Measurements from ENCODE around the gene TMSB4X. TPM values are rescaled to one million over a fixed set of nuclear protein-coding genes. Genes with fewer than 3 reads are reported as not detected.

The TMSB4X gene
- total RNA-seq, 2 experiments from 2014 or later = 3,666 to 4,468 TPM

- intact Hi-C loops (cut with DNase I, micrococcal nuclease) = loop anchor here in 1 of 2 experiments (5.0 kb wide), 1 partner anchor 170 kb away; no protein-coding TSS in a partner anchor
- ATAC-seq (no peak), DNase-seq (no peak)
- Mint-ChIP-seq H3K9me3 (ENCODE audit: low read depth) (no peaks in the 10 kb centered on the region), H3K27ac (peak overlapping the region; percentile 70), H3K27me3 (no peaks in the 10 kb centered on the region), H3K36me3 (ENCODE audit: low read depth) (no peaks in the 10 kb centered on the region), H3K4me1 (peaks cover 59% of the 10 kb centered on the region), H3K4me3 (no peak overlapping the region)
- CTCF ChIA-PET = interaction anchor here (1.0 to 2.9 kb wide), 4 partner anchors 8 to 96 kb away, joined by 3 to 12 read pairs (median 6); no protein-coding TSS in a partner anchor
- POLR2A ChIA-PET = interaction anchor here (1.1 to 1.2 kb wide), 2 partner anchors 9 to 17 kb away, joined by 3 to 4 read pairs; no protein-coding TSS in a partner anchor
These were observed 22.1 kb downstream of the TMSB4X start for GRCh38 chrX:12996934-12997435.

- no peaks in the 10 kb centered on the region for H3K27me3 Mint-ChIP-seq
- H3K9me3 Mint-ChIP-seq (ENCODE audit: low read depth) = no peaks in the 10 kb centered on the region
- peak; percentile 34 for DNase-seq
- no peaks in the 10 kb centered on the region for H3K36me3 Mint-ChIP-seq (ENCODE audit: low read depth)
- peak overlapping the region; percentile 90 for H3K27ac Mint-ChIP-seq
- ATAC-seq = no peak
- intact Hi-C loops (cut with DNase I, micrococcal nuclease) = loop anchor here (1.0 to 5.0 kb wide), 2 partner anchors 8 to 169 kb away; no protein-coding TSS in a partner anchor
- H3K4me3 Mint-ChIP-seq = peak overlapping the region; percentile 57
- CTCF ChIA-PET = interaction anchor here (0.7 to 2.9 kb wide), 6 partner anchors 9 to 94 kb away, joined by 3 to 12 read pairs (median 4); no protein-coding TSS in a partner anchor
- POLR2A ChIA-PET = interaction anchor here (0.6 to 1.5 kb wide), 3 partner anchors 10 to 90 kb away, joined by 3 read pairs; no protein-coding TSS in a partner anchor
- H3K4me1 Mint-ChIP-seq = peaks cover 62% of the 10 kb centered on the region
These were observed 23.2 kb downstream of the TMSB4X start for GRCh38 chrX:12997906-12998687.

GRCh38 chrX:12999422-12999821, 24.5 kb downstream of the TMSB4X start:
- ATAC-seq = peak; percentile 58
- no peaks in the 10 kb centered on the region for H3K9me3 Mint-ChIP-seq (ENCODE audit: low read depth)
- ChIA-PET CTCF (interaction anchor here (0.9 to 3.5 kb wide), 8 partner anchors 11 to 88 kb away, joined by 3 to 16 read pairs (median 5); no protein-coding TSS in a partner anchor), POLR2A (interaction anchor here (0.6 to 1.9 kb wide), 9 partner anchors 22 to 89 kb away, joined by 3 to 10 read pairs (median 5); partner anchors contain the start of gene TMSB4X)
- peak; percentile 75 for DNase-seq
- no peaks in the 10 kb centered on the region for H3K27me3 Mint-ChIP-seq
- H3K27ac Mint-ChIP-seq = peak overlapping the region; percentile 94
- H3K4me1 Mint-ChIP-seq = peaks cover 62% of the 10 kb centered on the region
- intact Hi-C loops (cut with DNase I, micrococcal nuclease) = loop anchor here (1.0 to 5.0 kb wide), 6 partner anchors 14 to 168 kb away; no protein-coding TSS in a partner anchor
- peak overlapping the region; percentile 66 for H3K4me3 Mint-ChIP-seq
- no peaks in the 10 kb centered on the region for H3K36me3 Mint-ChIP-seq (ENCODE audit: low read depth)

GRCh38 chrX:13000301-13000811, 25.4 kb downstream of the TMSB4X start:
- H3K27ac Mint-ChIP-seq = peak overlapping the region; percentile 94
- POLR2A ChIA-PET = interaction anchor here (0.8 to 1.9 kb wide), 3 partner anchors 13 to 25 kb away, joined by 5 to 9 read pairs (median 9); partner anchors contain the start of gene TMSB4X
- CTCF ChIA-PET = interaction anchor here (1.0 to 3.5 kb wide), 7 partner anchors 30 to 92 kb away, joined by 3 to 16 read pairs (median 5); no protein-coding TSS in a partner anchor
- DNase-seq = peak; percentile 61
- peaks cover 70% of the 10 kb centered on the region for H3K4me1 Mint-ChIP-seq
- peak; percentile 38 for ATAC-seq
- peak overlapping the region; percentile 66 for H3K4me3 Mint-ChIP-seq
- intact Hi-C loops (cut with DNase I, micrococcal nuclease) = loop anchor here (1.0 kb wide), 2 partner anchors 49 to 76 kb away; no protein-coding TSS in a partner anchor
- H3K27me3 Mint-ChIP-seq = no peaks in the 10 kb centered on the region
- H3K9me3 Mint-ChIP-seq (ENCODE audit: low read depth) = no peaks in the 10 kb centered on the region
- H3K36me3 Mint-ChIP-seq (ENCODE audit: low read depth) = no peaks in the 10 kb centered on the region

- H3K4me1 Mint-ChIP-seq = peaks cover 72% of the 10 kb centered on the region
- ChIA-PET POLR2A (interaction anchor here (0.8 to 1.9 kb wide), 3 partner anchors 12 to 26 kb away, joined by 5 to 9 read pairs (median 9); partner anchors contain the start of gene TMSB4X), CTCF (interaction anchor here (1.0 to 3.5 kb wide), 5 partner anchors 50 to 123 kb away, joined by 3 to 16 read pairs (median 5); no protein-coding TSS in a partner anchor)
- H3K9me3 Mint-ChIP-seq (ENCODE audit: low read depth) = no peaks in the 10 kb centered on the region
- H3K27ac Mint-ChIP-seq = peak overlapping the region; percentile 85
- H3K27me3 Mint-ChIP-seq = no peaks in the 10 kb centered on the region
- DNase-seq (no peak), ATAC-seq (no peak)
- no peaks in the 10 kb centered on the region for H3K36me3 Mint-ChIP-seq (ENCODE audit: low read depth)
- H3K4me3 Mint-ChIP-seq = peak overlapping the region; percentile 66
- intact Hi-C loops (cut with DNase I, micrococcal nuclease) = loop anchor here in 1 of 2 experiments (1.0 kb wide), 1 partner anchor 26 kb away; no protein-coding TSS in a partner anchor
These were observed 26.2 kb downstream of the TMSB4X start for GRCh38 chrX:13001097-13001496.

- POLR2A ChIA-PET = interaction anchor here (0.6 to 1.9 kb wide), 3 partner anchors 24 to 84 kb away, joined by 3 to 9 read pairs (median 5); no protein-coding TSS in a partner anchor
- DNase-seq (peak; percentile 47), ATAC-seq (peak; percentile 49)
- H3K9me3 Mint-ChIP-seq (ENCODE audit: low read depth) = no peaks in the 10 kb centered on the region
- H3K27ac Mint-ChIP-seq = peak overlapping the region; percentile 69
- no peaks in the 10 kb centered on the region for H3K27me3 Mint-ChIP-seq
- intact Hi-C loops (cut with DNase I, micrococcal nuclease) = loop anchor here in 1 of 2 experiments (1.0 kb wide), 1 partner anchor 25 kb away; no protein-coding TSS in a partner anchor
- H3K4me3 Mint-ChIP-seq = no peak overlapping the region
- CTCF ChIA-PET = interaction anchor here (1.0 to 3.5 kb wide), 5 partner anchors 22 to 122 kb away, joined by 4 to 16 read pairs (median 7); no protein-coding TSS in a partner anchor
- peaks cover 68% of the 10 kb centered on the region for H3K4me1 Mint-ChIP-seq
- no peaks in the 10 kb centered on the region for H3K36me3 Mint-ChIP-seq (ENCODE audit: low read depth)
These were observed 27.2 kb downstream of the TMSB4X start for GRCh38 chrX:13001961-13002671.

GRCh38 chrX:13005661-13006473, 31.0 kb downstream of the TMSB4X start:
- H3K4me3 Mint-ChIP-seq = peak overlapping the region; percentile 72
- peaks cover 69% of the 10 kb centered on the region for H3K4me1 Mint-ChIP-seq
- H3K27ac Mint-ChIP-seq = peak overlapping the region; percentile 100
- intact Hi-C loops (cut with DNase I, micrococcal nuclease) = loop anchor here (1.0 to 2.0 kb wide), 2 partner anchors 45 to 81 kb away; no protein-coding TSS in a partner anchor
- DNase-seq = peak; percentile 44
- no peaks in the 10 kb centered on the region for H3K9me3 Mint-ChIP-seq (ENCODE audit: low read depth)
- no peaks in the 10 kb centered on the region for H3K27me3 Mint-ChIP-seq
- POLR2A ChIA-PET = interaction anchor here (0.6 to 1.0 kb wide), 5 partner anchors 27 to 191 kb away, joined by 3 to 7 read pairs (median 3); no protein-coding TSS in a partner anchor
- ATAC-seq = peak; percentile 62
- H3K36me3 Mint-ChIP-seq (ENCODE audit: low read depth) = no peaks in the 10 kb centered on the region
- CTCF ChIA-PET = interaction anchor here (1.1 kb wide), 1 partner anchor 46 kb away, joined by 4 read pairs; no protein-coding TSS in a partner anchor

- Mint-ChIP-seq H3K36me3 (ENCODE audit: low read depth) (no peaks in the 10 kb centered on the region), H3K27me3 (no peaks in the 10 kb centered on the region), H3K27ac (no peak overlapping the region), H3K4me3 (no peak overlapping the region), H3K9me3 (ENCODE audit: low read depth) (no peaks in the 10 kb centered on the region), H3K4me1 (peaks cover 68% of the 10 kb centered on the region)
- ATAC-seq = no peak
- ChIA-PET CTCF (no interaction called here), POLR2A (interaction anchor here (0.6 kb wide), 1 partner anchor 72 kb away, joined by 9 read pairs; no protein-coding TSS in a partner anchor)
- intact Hi-C loops (cut with DNase I, micrococcal nuclease) = no loop called here
- DNase-seq = no peak
These were observed 32.7 kb downstream of the TMSB4X start for GRCh38 chrX:13007519-13008188.

- ATAC-seq = no peak
- ChIA-PET POLR2A (interaction anchor here (0.6 kb wide), 1 partner anchor 71 kb away, joined by 9 read pairs; no protein-coding TSS in a partner anchor), CTCF (no interaction called here)
- H3K27me3 Mint-ChIP-seq = no peaks in the 10 kb centered on the region
- H3K4me1 Mint-ChIP-seq = peaks cover 68% of the 10 kb centered on the region
- intact Hi-C loops (cut with DNase I, micrococcal nuclease) = no loop called here
- no peak overlapping the region for H3K4me3 Mint-ChIP-seq
- H3K36me3 Mint-ChIP-seq (ENCODE audit: low read depth) = no peaks in the 10 kb centered on the region
- no peaks in the 10 kb centered on the region for H3K9me3 Mint-ChIP-seq (ENCODE audit: low read depth)
- peak overlapping the region; percentile 13 for H3K27ac Mint-ChIP-seq
- DNase-seq = no peak
These were observed 33.3 kb downstream of the TMSB4X start for GRCh38 chrX:13008189-13008533.
